ENCODE measurements around the gene PDZD2. TPM values are rescaled to one million over a fixed set of nuclear protein-coding genes. Genes with fewer than 3 reads are reported as not detected.

The PDZD2 gene
- total RNA-seq, 1 donor from 2014 or later, result 1.1 TPM

DNA sequence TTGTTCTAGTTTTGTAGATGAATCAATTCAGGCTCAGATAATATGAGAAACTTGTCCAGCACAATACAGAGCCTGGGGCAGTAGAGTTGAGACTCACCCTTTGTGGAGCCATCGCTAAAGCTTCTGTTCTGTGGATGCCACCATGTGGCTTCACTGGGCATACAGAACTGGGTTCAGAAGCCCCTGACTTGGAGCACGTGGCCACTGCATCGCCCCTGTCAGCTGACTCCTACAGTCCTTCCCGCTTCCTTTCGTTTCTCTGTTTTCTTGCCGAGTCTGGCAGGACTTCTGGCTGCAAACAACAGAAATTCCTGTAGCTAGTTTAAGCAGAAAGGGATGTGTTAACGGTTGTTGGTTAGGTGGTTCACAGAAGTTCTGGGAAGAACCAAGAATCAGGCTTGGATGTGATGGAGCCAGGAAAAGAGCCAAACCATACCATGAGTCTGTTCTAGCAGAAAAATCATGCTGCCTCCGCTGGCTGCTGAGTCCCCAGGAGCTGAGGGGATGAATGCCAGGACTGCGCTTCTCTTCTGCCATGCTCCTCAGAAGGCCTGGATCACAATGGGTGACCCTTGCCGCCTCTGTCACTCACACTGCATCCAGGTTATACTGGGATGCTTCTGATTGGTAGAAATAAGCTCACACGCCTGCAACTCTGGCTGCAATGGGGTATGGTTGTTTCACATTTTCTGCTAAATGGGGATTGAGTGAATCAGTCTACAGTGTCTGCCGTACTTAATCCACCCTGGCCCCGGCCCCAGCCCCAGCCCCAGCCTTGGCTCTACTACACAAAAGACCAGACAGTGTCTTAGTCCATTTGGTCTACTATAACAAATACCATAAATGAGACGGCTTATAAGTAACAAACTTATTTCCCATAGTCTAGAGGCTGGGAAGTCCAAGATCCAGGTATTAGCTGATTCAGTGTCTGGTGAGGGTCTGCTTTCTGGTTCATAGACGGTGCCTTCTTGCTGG lies 272.6 kb downstream of the PDZD2 start:
- Mint-ChIP-seq H3K27me3 (ENCODE audit: insufficient read depth, low read depth) (peaks cover 2% of the 10 kb centered on the region), H3K36me3 (no peaks in the 10 kb centered on the region), H3K4me1 (peaks cover 10% of the 10 kb centered on the region), H3K27ac (no peak overlapping the region), H3K4me3 (no peak overlapping the region), H3K9me3 (no peaks in the 10 kb centered on the region)
- Histone ChIP-seq H3K9ac (no peak overlapping the region), H3K4me2 (no peak overlapping the region), H2AFZ (replicated peaks) (peak overlapping the region; percentile 93), H3K79me2 (ENCODE audit: low read depth) (no peaks in the 10 kb centered on the region), H3K36me3 (no peaks in the 10 kb centered on the region), H4K20me1 (ENCODE audit: low read depth) (no peaks in the 10 kb centered on the region), H3F3A (ENCODE audit: low read depth) (peaks cover 7% of the 10 kb centered on the region), H3K4me3 (no peak overlapping the region), H3K27me3 (no peaks in the 10 kb centered on the region), H3K27ac (no peak overlapping the region), H3K4me1 (peaks cover 15% of the 10 kb centered on the region), H3K9me3 (ENCODE audit: low read depth) (no peaks in the 10 kb centered on the region)
- no peak for TF ChIP-seq EZH2 (IDR thresholded peaks at IDR 0.05)
- no peak for DNase-seq (ENCODE audit: low spot score)

DNA sequence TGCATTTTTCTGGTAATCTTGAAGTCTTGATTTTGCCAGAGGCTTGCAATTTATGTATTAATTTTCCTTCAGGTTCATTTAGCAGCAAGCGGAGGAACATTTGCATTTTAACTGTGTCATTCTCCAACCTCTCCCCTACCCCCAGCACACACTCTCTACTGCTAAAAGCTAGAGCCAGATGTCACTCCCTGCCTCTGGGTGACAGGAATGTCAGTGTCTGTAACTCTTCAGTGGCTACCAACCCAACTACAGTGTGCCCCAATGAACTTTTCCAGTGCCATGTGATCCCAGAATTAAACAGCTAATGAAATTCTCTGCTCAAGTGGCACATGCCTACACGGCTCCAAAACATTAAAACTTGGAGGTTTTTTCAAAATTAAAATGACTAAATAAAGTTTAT lies 274.9 kb downstream of the PDZD2 start:
- H3K9me3 ChIP-seq (ENCODE audit: low read depth), result no peaks in the 10 kb centered on the region
- Mint-ChIP-seq H3K4me1 (peaks cover 12% of the 10 kb centered on the region), H3K36me3 (no peaks in the 10 kb centered on the region), H3K27me3 (ENCODE audit: insufficient read depth, low read depth) (peaks cover 4% of the 10 kb centered on the region), H3K27ac (no peak overlapping the region), H3K9me3 (no peaks in the 10 kb centered on the region), H3K4me3 (no peak overlapping the region)
- H3K4me1 ChIP-seq, result peaks cover 19% of the 10 kb centered on the region
- no peaks in the 10 kb centered on the region for H3K79me2 ChIP-seq (ENCODE audit: low read depth)
- H3F3A ChIP-seq (ENCODE audit: low read depth), result peaks cover 7% of the 10 kb centered on the region
- H3K9ac ChIP-seq, result no peak overlapping the region
- no peak overlapping the region for H3K27ac ChIP-seq
- TF ChIP-seq EZH2 (IDR thresholded peaks at IDR 0.05), result no peak
- no peak for TF ChIP-seq CTCF (IDR thresholded peaks at IDR 0.05)
- TF ChIP-seq EZH2phosphoT487 (IDR thresholded peaks at IDR 0.05), result no peak
- no peaks in the 10 kb centered on the region for H4K20me1 ChIP-seq (ENCODE audit: low read depth)
- no peak overlapping the region for H3K4me3 ChIP-seq
- H3K4me2 ChIP-seq, result no peak overlapping the region
- no peak overlapping the region for H2AFZ ChIP-seq (replicated peaks)
- no peaks in the 10 kb centered on the region for H3K36me3 ChIP-seq
- no peak for DNase-seq (ENCODE audit: low spot score)
- no peaks in the 10 kb centered on the region for H3K27me3 ChIP-seq

DNA sequence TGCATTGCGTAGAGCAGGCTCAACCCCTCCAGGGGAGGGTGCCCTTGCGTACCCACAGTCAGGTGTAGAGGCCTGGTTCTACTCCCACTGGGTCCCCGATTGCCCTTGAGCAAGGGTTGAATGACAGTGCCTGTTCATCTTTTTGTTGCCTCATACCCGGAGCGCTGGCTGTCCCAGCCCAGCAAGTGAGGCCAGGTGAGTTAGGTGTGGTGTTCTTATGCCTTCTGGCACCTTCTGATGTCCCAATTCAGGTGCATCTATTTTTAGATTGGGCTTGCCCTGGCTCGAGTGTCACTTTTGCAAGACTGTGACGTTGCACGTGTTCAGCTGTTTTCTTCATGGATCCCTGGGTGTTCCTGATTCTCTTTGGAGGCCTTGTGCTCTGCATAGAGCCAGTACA lies 277.4 kb downstream of the PDZD2 start:
- Histone ChIP-seq H2AFZ (replicated peaks) (no peak overlapping the region), H3K4me3 (no peak overlapping the region), H4K20me1 (ENCODE audit: low read depth) (no peaks in the 10 kb centered on the region), H3K4me2 (no peak overlapping the region), H3K9me3 (ENCODE audit: low read depth) (no peaks in the 10 kb centered on the region), H3K4me1 (peaks cover 20% of the 10 kb centered on the region), H3K79me2 (ENCODE audit: low read depth) (no peaks in the 10 kb centered on the region), H3K27me3 (no peaks in the 10 kb centered on the region), H3K36me3 (no peaks in the 10 kb centered on the region), H3K9ac (no peak overlapping the region), H3K27ac (no peak overlapping the region), H3F3A (ENCODE audit: low read depth) (peaks cover 4% of the 10 kb centered on the region)
- Mint-ChIP-seq H3K4me3 (no peak overlapping the region), H3K4me1 (peaks cover 9% of the 10 kb centered on the region), H3K36me3 (no peaks in the 10 kb centered on the region), H3K27ac (no peak overlapping the region), H3K9me3 (no peaks in the 10 kb centered on the region), H3K27me3 (ENCODE audit: insufficient read depth, low read depth) (peaks cover 4% of the 10 kb centered on the region)
- DNase-seq (ENCODE audit: low spot score), result no peak
- TF ChIP-seq CTCF (IDR thresholded peaks at IDR 0.05) (no peak), EZH2phosphoT487 (IDR thresholded peaks at IDR 0.05) (no peak), EZH2 (IDR thresholded peaks at IDR 0.05) (no peak)

GRCh38 chr5:31918739-31919138 lies 279.8 kb downstream of the PDZD2 start:
- no peaks in the 10 kb centered on the region for H3K9me3 Mint-ChIP-seq
- no peaks in the 10 kb centered on the region for H4K20me1 ChIP-seq (ENCODE audit: low read depth)
- no peaks in the 10 kb centered on the region for H3K9me3 ChIP-seq (ENCODE audit: low read depth)
- no peaks in the 10 kb centered on the region for H3K36me3 ChIP-seq
- no peak overlapping the region for H3K27ac ChIP-seq
- no peak overlapping the region for H3K4me2 ChIP-seq
- H3K4me3 ChIP-seq, result no peak overlapping the region
- H3K4me1 ChIP-seq, result peaks cover 22% of the 10 kb centered on the region
- no peaks in the 10 kb centered on the region for H3K36me3 Mint-ChIP-seq
- H3F3A ChIP-seq (ENCODE audit: low read depth), result no peaks in the 10 kb centered on the region
- no peak for TF ChIP-seq EZH2 (IDR thresholded peaks at IDR 0.05)
- peak; percentile 16 for DNase-seq (ENCODE audit: low spot score)
- H3K79me2 ChIP-seq (ENCODE audit: low read depth), result no peaks in the 10 kb centered on the region
- H3K27me3 Mint-ChIP-seq (ENCODE audit: insufficient read depth, low read depth), result peaks cover 4% of the 10 kb centered on the region
- no peak overlapping the region for H3K27ac Mint-ChIP-seq
- no peaks in the 10 kb centered on the region for H3K27me3 ChIP-seq
- no peak overlapping the region for H3K4me3 Mint-ChIP-seq
- peaks cover 6% of the 10 kb centered on the region for H3K4me1 Mint-ChIP-seq
- no peak overlapping the region for H2AFZ ChIP-seq (replicated peaks)
- H3K9ac ChIP-seq, result no peak overlapping the region

All from neural progenitor cell (in vitro differentiated cells).